ENCODE measurements around the gene PXDC1.

PXDC1 gene

GRCh38 chr6:3727593-3728108 lies 23.9 kb downstream of the PXDC1 start:
- no peak for TF ChIP-seq Cebpa-rat (IDR thresholded peaks at IDR 0.05)
- no peaks in the 10 kb centered on the region for H3K9me3 ChIP-seq (replicated peaks in 1 of 11)
- H3K36me3 ChIP-seq = peaks cover 0 to 99% (median 0%) of the 10 kb centered on the region in 11 experiments; a peak in 9 of 22 replicates
- peaks cover 0 to 6% (median 0%) of the 10 kb centered on the region in 10 experiments; a peak in 4 of 20 replicates for H3K4me1 ChIP-seq
- H3K9ac ChIP-seq = no peak overlapping the region
- no peak overlapping the region for H3K4me3 ChIP-seq
- peaks cover 0 to 100% (median under 1%) of the 10 kb centered on the region in 11 experiments; a peak in 11 of 22 replicates for H4K20me1 ChIP-seq
- no peaks in the 10 kb centered on the region for H3K27me3 ChIP-seq
- no peak overlapping the region for H3K4me2 ChIP-seq
- H3K27ac ChIP-seq = no peak overlapping the region

DNA sequence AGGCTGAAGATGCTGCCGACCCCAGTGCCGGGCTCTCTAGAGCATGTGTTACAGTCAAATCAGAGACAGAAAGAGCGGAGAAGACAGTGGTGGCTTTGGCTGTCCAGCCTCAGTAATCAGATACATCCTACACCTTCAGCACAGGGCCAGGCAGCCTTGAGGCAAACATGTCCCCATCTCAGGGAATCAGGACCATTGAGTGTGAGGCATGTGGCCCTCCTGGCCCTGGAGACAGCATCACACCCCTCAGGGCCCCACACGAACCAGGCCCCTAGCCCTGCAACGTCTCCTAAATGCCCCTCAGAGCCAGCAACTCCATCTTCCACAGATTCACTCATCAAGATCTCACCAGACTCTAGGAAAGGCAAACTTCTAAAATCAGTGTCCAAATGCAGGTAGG lies 24.5 kb downstream of the PXDC1 start:
- no peak for TF ChIP-seq Cebpa-rat (IDR thresholded peaks at IDR 0.05)
- H3K4me2 ChIP-seq = no peak overlapping the region
- peaks cover 0 to 100% (median 0%) of the 10 kb centered on the region in 11 experiments; a peak in 9 of 22 replicates for H3K36me3 ChIP-seq
- no peak overlapping the region for H3K9ac ChIP-seq
- no peaks in the 10 kb centered on the region for H3K9me3 ChIP-seq (replicated peaks in 1 of 11)
- no peak overlapping the region for H3K27ac ChIP-seq
- no peak overlapping the region for H3K4me3 ChIP-seq
- H3K27me3 ChIP-seq = no peaks in the 10 kb centered on the region
- peaks cover 0 to under 1% (median 0%) of the 10 kb centered on the region in 10 experiments; a peak in 1 of 20 replicates for H3K4me1 ChIP-seq
- H4K20me1 ChIP-seq = peaks cover 0 to 99% (median 0%) of the 10 kb centered on the region in 11 experiments; a peak in 8 of 22 replicates

DNA sequence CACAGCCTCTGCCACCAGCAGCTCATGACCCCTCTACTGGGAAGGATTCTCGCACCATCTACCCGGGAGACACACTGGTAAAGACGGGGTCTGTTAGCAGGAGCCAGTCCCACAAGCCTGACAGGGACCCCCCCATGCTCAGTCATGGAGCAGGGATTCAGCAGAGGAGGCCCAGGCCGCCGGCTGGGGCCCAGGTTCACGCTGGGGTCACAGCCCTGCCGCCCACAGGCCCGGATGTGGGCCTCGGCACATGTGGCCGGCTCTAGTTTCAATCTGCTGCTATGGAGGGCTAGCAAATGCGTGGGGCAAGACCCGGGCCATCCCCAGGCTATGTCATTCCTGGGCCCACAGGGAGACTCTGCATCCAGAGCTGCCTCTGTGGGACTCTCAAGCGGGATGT lies 25.1 kb downstream of the PXDC1 start:
- no peak for TF ChIP-seq Cebpa-rat (IDR thresholded peaks at IDR 0.05)
- no peaks in the 10 kb centered on the region; a peak in 1 of 20 replicates for H3K4me1 ChIP-seq
- no peak overlapping the region for H3K4me3 ChIP-seq
- no peaks in the 10 kb centered on the region for H3K9me3 ChIP-seq (replicated peaks in 1 of 11)
- H4K20me1 ChIP-seq = peaks cover 0 to 98% (median 0%) of the 10 kb centered on the region in 11 experiments; a peak in 8 of 22 replicates
- no peak overlapping the region for H3K4me2 ChIP-seq
- H3K27ac ChIP-seq = no peak overlapping the region
- peaks cover 0 to 100% (median 0%) of the 10 kb centered on the region in 11 experiments; a peak in 9 of 22 replicates for H3K36me3 ChIP-seq
- no peak overlapping the region for H3K9ac ChIP-seq
- H3K27me3 ChIP-seq = no peaks in the 10 kb centered on the region

- Histone ChIP-seq H3K4me2 (no peak overlapping the region), H3K27ac (no peak overlapping the region), H3K9me3 (replicated peaks in 1 of 11) (peaks cover 0 to 4% (median 0%) of the 10 kb centered on the region in 11 experiments; a peak in 1 of 22 replicates), H3K4me1 (no peaks in the 10 kb centered on the region; a peak in 1 of 20 replicates), H3K9ac (no peak overlapping the region), H3K36me3 (peaks cover 0 to 99% (median 0%) of the 10 kb centered on the region in 11 experiments; a peak in 9 of 22 replicates), H3K27me3 (no peaks in the 10 kb centered on the region), H3K4me3 (no peak overlapping the region), H4K20me1 (peaks cover 0 to 88% (median 0%) of the 10 kb centered on the region in 11 experiments; a peak in 8 of 22 replicates)
- TF ChIP-seq Cebpa-rat (IDR thresholded peaks at IDR 0.05) = no peak
Measured at GRCh38 chr6:3725145-3726047, 26.1 kb downstream of the PXDC1 start.

DNA sequence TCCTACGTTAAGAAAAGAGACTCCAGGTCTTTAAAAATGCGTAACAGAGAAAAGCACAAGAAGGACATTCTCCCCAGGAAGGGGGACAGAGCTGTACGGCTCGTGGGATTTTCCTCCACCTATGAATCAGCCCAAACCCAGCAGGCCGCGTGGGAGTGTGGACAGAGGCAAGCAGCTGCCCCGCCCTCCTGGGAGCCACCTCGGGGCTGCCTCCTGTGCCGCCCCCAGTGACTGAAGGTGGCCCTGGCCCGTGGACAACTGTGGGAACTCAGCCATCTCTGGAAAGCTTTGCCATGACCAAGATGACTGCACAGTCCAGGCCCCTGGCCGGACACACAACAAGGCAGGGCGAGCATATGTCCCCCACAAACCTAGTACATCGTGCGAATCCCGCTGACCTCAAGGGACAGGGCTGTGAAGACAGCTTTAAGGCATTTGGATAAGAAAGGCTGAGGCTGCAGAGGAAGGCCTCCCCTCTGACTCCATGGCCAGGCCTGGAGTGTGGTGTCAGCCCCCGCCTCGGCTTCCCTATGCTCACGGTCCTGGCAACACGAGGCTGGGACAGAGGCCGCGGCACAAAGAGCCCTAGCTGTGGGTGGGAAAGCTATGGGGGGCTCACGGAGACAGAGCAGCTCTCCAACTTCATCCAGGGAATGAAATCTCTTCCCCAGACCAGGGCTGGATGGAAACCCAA lies 26.9 kb downstream of the PXDC1 start:
- TF ChIP-seq Cebpa-rat (IDR thresholded peaks at IDR 0.05) = no peak
- H3K4me1 ChIP-seq = no peaks in the 10 kb centered on the region; a peak in 1 of 20 replicates
- H3K4me2 ChIP-seq = no peak overlapping the region
- no peak overlapping the region for H3K4me3 ChIP-seq
- peaks cover 0 to 91% (median 0%) of the 10 kb centered on the region in 11 experiments; a peak in 9 of 22 replicates for H3K36me3 ChIP-seq
- peaks cover 0 to 80% (median 0%) of the 10 kb centered on the region in 11 experiments; a peak in 8 of 22 replicates for H4K20me1 ChIP-seq
- no peak overlapping the region for H3K27ac ChIP-seq
- peaks cover 0 to 4% (median 0%) of the 10 kb centered on the region in 11 experiments; a peak in 1 of 22 replicates for H3K9me3 ChIP-seq (replicated peaks in 1 of 11)
- H3K27me3 ChIP-seq = no peaks in the 10 kb centered on the region
- H3K9ac ChIP-seq = no peak overlapping the region

DNA sequence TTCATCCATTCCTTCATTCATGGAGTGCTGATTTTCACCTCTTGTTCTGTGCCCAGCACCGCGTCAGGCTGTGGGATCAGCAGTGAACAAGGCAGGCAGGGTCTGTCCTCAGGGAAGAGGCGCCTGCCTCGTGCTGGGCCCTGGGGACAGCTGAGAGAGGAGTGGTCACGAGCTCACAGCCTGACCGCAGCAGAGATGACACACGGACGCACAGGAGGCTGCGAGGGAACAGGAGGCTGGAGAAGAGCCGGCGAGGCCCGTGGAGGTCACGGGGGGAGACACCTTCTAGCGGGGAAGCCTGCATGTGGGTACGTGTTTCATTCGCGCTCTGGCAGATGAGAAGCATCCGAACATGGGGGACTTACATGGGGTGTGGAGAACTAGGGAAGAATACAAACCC lies 27.5 kb downstream of the PXDC1 start:
- Histone ChIP-seq H3K9ac (no peak overlapping the region), H4K20me1 (peaks cover 0 to 74% (median 0%) of the 10 kb centered on the region in 11 experiments; a peak in 8 of 22 replicates), H3K4me1 (no peaks in the 10 kb centered on the region; a peak in 1 of 20 replicates), H3K27me3 (no peaks in the 10 kb centered on the region), H3K4me3 (no peak overlapping the region), H3K27ac (no peak overlapping the region), H3K36me3 (peaks cover 0 to 84% (median 0%) of the 10 kb centered on the region in 11 experiments; a peak in 9 of 22 replicates), H3K4me2 (no peak overlapping the region), H3K9me3 (replicated peaks in 1 of 11) (peaks cover 0 to 4% (median 0%) of the 10 kb centered on the region in 11 experiments; a peak in 1 of 22 replicates)
- TF ChIP-seq Cebpa-rat (IDR thresholded peaks at IDR 0.05) = no peak

DNA sequence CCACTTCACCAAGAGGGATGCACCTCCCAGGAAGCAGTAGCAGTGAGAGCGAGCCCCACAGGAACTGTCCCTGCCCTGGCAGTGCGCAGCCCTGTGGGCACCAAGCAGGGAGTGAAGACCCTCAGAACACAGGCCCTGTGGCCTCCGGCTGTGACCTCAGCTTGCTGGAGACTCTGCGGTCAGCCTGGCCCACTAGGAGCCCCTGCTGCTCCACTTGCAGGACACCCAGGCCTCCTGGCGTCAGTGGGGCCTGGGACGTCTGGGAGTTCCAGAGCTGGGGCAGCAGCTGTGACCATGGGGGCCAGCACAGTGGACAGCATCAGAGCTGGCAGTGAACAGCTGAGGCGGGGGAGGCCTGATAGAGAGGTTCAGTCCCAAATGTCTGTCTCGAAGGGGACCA lies 28.3 kb downstream of the PXDC1 start:
- Histone ChIP-seq H4K20me1 (peaks cover 0 to 67% (median 0%) of the 10 kb centered on the region in 11 experiments; a peak in 8 of 22 replicates), H3K27me3 (no peaks in the 10 kb centered on the region), H3K4me1 (no peaks in the 10 kb centered on the region; a peak in 1 of 20 replicates), H3K36me3 (peaks cover 0 to 77% (median 0%) of the 10 kb centered on the region in 11 experiments; a peak in 9 of 22 replicates), H3K4me3 (no peak overlapping the region), H3K9ac (no peak overlapping the region), H3K27ac (no peak overlapping the region), H3K9me3 (replicated peaks in 1 of 11) (peaks cover 0 to 4% (median 0%) of the 10 kb centered on the region in 11 experiments; a peak in 1 of 22 replicates), H3K4me2 (no peak overlapping the region)
- no peak for TF ChIP-seq Cebpa-rat (IDR thresholded peaks at IDR 0.05)

DNA sequence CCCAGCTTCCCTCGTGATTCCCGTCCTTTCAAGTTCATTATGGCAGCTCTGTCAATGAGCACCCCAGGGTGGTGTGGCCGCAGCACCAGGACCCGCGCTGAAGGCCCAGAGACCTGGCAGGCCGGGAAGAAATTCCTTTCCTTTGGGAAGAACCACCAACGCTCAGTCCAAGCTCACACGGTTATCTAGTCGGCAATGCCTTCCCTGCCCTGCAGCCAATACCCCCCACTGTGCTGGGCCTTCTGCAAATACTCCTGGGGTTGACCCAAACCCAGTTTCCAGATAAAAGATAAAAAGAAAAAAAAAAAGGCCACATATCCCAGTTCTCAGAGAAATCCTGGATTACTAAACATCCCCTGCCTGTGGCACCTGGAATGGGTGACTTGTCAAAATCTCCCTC lies 28.7 kb downstream of the PXDC1 start:
- H4K20me1 ChIP-seq = peaks cover 0 to 62% (median 0%) of the 10 kb centered on the region in 11 experiments; a peak in 8 of 22 replicates
- H3K9ac ChIP-seq = no peak overlapping the region
- no peak overlapping the region for H3K4me2 ChIP-seq
- H3K4me3 ChIP-seq = no peak overlapping the region
- TF ChIP-seq Cebpa-rat (IDR thresholded peaks at IDR 0.05) = no peak
- H3K4me1 ChIP-seq = no peaks in the 10 kb centered on the region; a peak in 1 of 20 replicates
- H3K27me3 ChIP-seq = no peaks in the 10 kb centered on the region
- H3K36me3 ChIP-seq = peaks cover 0 to 73% (median 0%) of the 10 kb centered on the region in 11 experiments; a peak in 9 of 22 replicates
- peaks cover 0 to 4% (median 0%) of the 10 kb centered on the region in 11 experiments; a peak in 1 of 22 replicates for H3K9me3 ChIP-seq (replicated peaks in 1 of 11)
- H3K27ac ChIP-seq = no peak overlapping the region

All from BLaER1 treated with 17β-estradiol and CSF1 and Interleukin-3, amounts not matched to agents 10 nM and 100 nM (cell line).